K562 (cell line): ENCODE data around the gene MAST3.
A peak's percentile ranks its signal among the peaks of the same experiment; 100 is the strongest.

ENCODE experiments used
- CAMTA2 ChIP-seq: fragments of 250-450 bp; sonication (Bioruptor Pico); conservative IDR thresholded peaks from 2 replicates; pipeline ENCODE4 v1.5.1; 2022
- CTCF ChIP-seq, 3 experiments: IDR thresholded peaks in 2 of 3; conservative IDR thresholded peaks in 1 of 3; 2 replicates each; pipeline ENCODE4 v1.5.1; 2011 to 2012; ENCODE audit warnings: low read length in 3 of 3, mild to moderate bottlenecking in 3 of 3, control low read depth in 2 of 3, improper control_type of control experiment in 1 of 3, inconsistent platforms in 1 of 3, low read depth in 1 of 3, mixed read lengths in 1 of 3, moderate library complexity in 1 of 3; ENCODE audit not compliant: insufficient read depth in 2 of 3
- FOXP4 ChIP-seq: sonication (generic); formaldehyde crosslinking; IDR thresholded peaks from 2 replicates; pipeline ENCODE4 v1.8.0; 2022; ENCODE audit warnings: mild to moderate bottlenecking, missing genetic modification reagents, borderline replicate concordance
- HMGXB4 ChIP-seq: sonication (generic); formaldehyde crosslinking; IDR thresholded peaks from 2 replicates; pipeline ENCODE4 v1.8.1; 2023; ENCODE audit warnings: mild to moderate bottlenecking, missing genetic modification reagents
- MEIS2 ChIP-seq: fragments of 450-650 bp; IDR thresholded peaks from 2 replicates; pipeline ENCODE4 v1.6.1; 2014; ENCODE audit warnings: mild to moderate bottlenecking; ENCODE audit not compliant: partially characterized antibody
- ZNF253 ChIP-seq: fragments of 250-450 bp; sonication (Bioruptor Pico); conservative IDR thresholded peaks from 2 replicates; pipeline ENCODE4 v1.6.1; 2021; ENCODE audit warnings: mild to moderate bottlenecking
- ZNF431 ChIP-seq: sonication (generic); formaldehyde crosslinking; IDR thresholded peaks from 2 replicates; pipeline ENCODE4 v1.8.0; 2022; ENCODE audit warnings: mild to moderate bottlenecking, missing genetic modification reagents
- TF ChIP-seq, protein P1 (sequence below): IDR thresholded peaks from 3 replicates; pipeline ENCODE4 v1.6.1; 2011; ENCODE audit warnings: borderline replicate concordance, mild to moderate bottlenecking; ENCODE audit not compliant: insufficient read length, insufficient read depth

DNA sequence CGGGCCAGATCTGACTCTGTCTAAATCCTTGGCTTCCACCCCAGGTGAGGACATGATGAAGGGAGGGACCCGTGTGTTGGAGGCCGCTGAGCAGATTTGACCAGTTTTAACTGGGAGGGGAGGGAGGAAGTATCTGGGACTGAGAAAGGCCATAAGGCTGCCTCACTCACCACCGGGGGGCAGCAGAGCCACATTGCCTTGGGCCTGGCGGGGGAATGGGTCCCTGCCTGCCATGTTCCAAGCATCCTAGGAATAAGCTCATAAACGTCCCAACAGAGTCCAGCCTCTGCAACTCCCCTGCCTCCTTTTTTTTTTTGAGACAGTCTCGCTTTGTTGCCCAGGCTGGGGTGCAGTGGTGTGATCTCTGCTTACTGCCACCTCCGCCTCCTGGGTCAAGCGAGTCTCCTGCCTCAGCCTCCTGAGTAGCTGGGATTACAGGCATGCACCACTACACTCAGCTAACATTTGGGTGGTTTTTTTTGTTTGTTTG lies 15.5 kb downstream of the MAST3 start:
- TF ChIP-seq, protein P1, sequence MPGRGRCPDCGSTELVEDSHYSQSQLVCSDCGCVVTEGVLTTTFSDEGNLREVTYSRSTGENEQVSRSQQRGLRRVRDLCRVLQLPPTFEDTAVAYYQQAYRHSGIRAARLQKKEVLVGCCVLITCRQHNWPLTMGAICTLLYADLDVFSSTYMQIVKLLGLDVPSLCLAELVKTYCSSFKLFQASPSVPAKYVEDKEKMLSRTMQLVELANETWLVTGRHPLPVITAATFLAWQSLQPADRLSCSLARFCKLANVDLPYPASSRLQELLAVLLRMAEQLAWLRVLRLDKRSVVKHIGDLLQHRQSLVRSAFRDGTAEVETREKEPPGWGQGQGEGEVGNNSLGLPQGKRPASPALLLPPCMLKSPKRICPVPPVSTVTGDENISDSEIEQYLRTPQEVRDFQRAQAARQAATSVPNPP: no peak
- TF ChIP-seq CAMTA2 (CRISPR knock-in tag) (no peak), CTCF (IDR thresholded peaks at IDR 0.05 in 2 of 3, conservative IDR thresholded peaks at IDR 0.05 in 1 of 3; ENCODE audit: insufficient read depth in 2 of 3, low read depth in 1 of 3, low read length in 3 of 3) (peak; percentile 95 to 96 (median 95)), ZNF431 (CRISPR knock-in tag) (no peak), ZNF253 (CRISPR knock-in tag) (no peak), HMGXB4 (no peak), MEIS2 (no peak), FOXP4 (CRISPR knock-in tag) (no peak)
